GM19099 (cell line): ENCODE results near the gene ZBTB1.

Source experiments
- POLR2A ChIP-seq: IDR thresholded peaks from 3 replicates; pipeline ENCODE4 v1.6.1; 2011; ENCODE audit warnings: low read depth; ENCODE audit not compliant: insufficient read length; ENCODE audit errors: extremely low read depth

ZBTB1 gene, protein sequence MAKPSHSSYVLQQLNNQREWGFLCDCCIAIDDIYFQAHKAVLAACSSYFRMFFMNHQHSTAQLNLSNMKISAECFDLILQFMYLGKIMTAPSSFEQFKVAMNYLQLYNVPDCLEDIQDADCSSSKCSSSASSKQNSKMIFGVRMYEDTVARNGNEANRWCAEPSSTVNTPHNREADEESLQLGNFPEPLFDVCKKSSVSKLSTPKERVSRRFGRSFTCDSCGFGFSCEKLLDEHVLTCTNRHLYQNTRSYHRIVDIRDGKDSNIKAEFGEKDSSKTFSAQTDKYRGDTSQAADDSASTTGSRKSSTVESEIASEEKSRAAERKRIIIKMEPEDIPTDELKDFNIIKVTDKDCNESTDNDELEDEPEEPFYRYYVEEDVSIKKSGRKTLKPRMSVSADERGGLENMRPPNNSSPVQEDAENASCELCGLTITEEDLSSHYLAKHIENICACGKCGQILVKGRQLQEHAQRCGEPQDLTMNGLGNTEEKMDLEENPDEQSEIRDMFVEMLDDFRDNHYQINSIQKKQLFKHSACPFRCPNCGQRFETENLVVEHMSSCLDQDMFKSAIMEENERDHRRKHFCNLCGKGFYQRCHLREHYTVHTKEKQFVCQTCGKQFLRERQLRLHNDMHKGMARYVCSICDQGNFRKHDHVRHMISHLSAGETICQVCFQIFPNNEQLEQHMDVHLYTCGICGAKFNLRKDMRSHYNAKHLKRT

DNA sequence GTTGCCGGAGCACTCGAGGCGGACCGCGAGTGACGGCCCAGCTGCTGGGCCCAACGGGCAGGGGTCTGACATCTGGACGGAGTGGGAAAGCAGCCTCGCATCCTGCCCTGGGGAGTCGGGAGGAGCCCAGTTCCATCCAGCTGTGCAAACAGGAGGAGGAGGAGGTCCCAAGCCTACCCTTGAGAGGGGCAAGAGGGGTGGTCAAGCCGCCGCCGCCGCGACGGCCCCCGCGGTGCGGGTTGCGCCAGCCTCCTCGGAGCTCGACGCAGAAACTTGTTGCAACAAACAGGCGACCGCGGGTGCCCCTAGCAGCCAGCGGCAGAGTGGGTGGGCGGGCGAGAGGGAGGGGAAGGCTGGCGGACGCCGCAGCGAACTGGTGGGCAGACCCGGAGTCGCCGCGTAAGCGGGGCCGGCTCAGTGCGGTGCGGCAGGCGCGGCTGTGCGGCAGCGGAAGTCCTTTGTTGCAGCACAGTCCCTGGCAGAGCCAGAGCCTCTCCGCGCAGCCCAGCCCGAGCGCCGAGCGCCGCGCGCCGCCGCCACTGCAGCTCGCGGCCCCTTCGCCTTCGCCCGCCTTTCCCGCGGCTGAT is at the start of gene ZBTB1:
Gene ZBTB1, plus strand, starts transcription at position 461 of the 587 bp plus-strand sequence. CDS start 16,735 bp downstream, outside the sequence.
- peak; percentile 82 for TF ChIP-seq POLR2A

DNA sequence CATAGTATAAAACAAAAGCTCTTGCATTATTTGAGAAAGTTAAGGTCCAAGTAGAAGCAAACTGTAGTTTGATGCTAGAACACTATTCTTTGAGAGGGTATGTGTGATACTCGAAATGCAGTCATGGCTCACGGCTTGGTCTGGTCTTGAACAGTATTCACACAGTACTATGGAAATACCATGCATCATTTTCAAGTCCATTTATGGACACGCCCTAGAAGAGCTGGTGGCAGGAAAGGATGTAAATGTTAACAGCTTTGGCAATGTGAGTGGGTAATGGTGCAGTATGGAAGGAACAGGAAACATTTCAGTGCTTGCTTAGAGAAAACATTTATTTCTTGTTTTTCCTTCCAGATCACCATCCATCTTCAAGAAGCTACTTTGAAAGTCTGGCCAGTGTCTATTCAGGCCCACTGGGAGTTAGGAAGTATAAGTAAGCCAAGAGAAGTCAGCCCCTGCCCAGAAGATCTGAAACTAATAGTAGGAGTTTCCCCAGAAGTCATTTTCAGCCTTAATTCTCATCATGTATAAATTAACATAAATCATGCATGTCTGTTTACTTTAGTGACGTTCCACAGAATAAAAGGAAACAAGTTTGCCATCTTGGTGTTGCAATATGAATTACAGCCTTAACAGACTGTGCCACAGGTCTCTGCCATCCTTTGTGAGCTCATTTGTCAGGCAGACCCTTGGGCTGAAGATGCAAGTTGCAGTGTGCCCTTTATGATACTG is 45.0 kb upstream of the ZBTB1 start:
- TF ChIP-seq POLR2A = no peak

DNA sequence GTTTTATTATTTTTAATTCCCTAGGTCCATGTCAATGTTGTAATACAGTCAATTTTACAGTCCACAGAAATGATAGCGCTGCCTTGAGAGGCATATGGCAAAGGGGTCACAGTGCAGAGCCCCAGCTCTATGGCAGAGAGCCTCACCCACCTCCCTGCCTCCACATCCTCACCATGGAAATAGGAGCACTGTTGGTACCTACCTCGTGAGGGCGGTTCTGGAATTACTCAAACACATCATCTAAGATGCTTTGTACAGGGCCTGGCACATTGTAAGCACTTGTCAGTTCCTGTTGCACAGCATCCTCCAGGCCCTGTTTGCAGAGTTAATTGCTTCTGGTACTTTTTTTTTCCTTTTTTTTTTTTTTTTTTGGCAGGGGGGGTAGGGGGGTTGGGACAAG is 43.3 kb upstream of the ZBTB1 start:
- TF ChIP-seq POLR2A = no peak

DNA sequence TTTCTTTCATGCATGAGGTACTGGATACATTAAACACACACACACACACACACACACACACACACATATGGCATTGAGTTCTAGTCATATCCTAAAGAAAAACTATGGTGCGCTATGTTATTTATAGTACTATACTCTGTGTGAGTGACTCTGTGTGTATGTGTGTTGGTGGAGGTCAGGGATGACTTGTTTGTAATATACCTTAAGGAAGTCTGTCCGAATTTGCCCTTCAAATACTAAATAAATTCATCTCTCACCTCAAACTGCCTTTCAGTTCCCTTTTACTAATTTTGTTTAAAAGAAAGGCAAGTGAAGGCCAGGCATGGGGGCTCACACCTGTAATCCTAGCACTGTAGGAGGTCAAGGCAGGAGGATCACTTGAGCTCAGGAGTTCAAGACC is 41.4 kb upstream of the ZBTB1 start:
- no peak for TF ChIP-seq POLR2A

DNA sequence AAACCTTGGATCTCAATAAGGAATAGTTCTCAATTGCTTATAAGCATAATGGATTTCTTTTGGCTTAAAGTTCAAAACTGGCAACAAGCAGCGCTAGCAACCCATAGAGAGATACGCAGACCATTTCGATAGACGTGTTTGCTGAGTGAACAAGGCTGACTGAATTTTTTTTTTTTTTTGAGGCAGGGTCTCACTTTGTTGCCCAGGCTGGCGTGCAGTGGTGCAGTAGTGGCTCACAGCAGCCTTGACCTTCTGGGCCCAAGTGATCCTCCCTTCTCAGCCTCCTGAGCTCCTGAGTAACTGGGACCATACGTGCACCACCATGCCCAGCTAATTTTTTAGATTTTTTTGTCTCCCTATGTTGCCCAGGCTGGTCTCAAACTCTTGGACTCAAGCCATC is 40.7 kb upstream of the ZBTB1 start:
- no peak for TF ChIP-seq POLR2A

DNA sequence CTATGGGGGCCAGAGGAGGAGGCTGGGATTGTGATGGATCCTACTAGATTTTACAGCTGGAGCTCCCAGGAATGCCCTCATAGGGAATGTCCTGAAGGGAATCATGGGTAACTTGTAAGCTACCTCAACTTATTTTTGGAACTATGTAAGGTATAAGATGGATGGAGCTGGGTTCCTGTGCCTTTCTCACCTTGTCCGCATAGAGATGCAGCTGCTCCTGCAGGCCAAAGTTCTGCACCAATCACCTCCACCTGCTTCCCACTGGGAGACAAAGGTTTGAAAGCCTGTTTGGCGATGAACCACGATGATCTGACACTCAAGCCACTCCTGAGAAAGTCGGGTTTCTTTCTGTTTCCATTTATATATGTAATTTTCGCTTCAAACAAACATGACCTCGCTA is 39.9 kb upstream of the ZBTB1 start:
- no peak for TF ChIP-seq POLR2A

DNA sequence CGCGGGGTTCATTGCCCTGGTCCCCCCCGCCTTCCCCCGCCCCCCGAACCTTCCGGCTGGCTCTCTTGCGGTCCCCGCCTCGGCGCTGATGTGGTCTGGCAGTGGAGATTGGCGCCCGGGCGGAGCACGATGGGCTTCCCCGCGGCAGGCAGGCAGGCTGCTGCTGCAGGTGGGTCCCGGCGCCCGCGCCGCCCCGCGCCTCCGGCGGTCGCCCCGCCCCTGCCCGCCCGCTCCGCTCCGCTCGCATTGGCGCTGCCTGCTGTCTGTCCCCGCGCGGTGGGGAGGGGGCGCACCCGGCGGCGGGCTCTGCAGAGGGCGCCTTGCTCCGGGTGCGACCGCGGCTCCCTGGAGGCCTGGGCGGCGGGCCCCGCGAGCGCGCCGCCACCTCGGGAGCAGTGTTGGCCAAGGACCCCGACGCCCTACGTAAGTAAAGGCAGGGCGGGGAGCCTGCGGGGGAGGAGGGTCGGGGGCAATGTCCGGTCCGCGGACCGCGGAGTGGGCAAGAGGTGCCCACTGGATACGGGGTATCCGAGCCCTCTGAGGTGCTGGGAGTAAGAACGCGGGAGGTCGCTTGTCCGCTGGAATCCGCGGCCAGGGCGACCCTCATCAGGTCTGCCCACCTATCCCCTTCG is 39.3 kb upstream of the ZBTB1 start, which contains the start of gene AKAP5:
Gene AKAP5, plus strand, starts transcription at position 309 of the 632 bp plus-strand sequence. CDS start 2,896 bp downstream, outside the sequence.
- peak; percentile 67 for TF ChIP-seq POLR2A

DNA sequence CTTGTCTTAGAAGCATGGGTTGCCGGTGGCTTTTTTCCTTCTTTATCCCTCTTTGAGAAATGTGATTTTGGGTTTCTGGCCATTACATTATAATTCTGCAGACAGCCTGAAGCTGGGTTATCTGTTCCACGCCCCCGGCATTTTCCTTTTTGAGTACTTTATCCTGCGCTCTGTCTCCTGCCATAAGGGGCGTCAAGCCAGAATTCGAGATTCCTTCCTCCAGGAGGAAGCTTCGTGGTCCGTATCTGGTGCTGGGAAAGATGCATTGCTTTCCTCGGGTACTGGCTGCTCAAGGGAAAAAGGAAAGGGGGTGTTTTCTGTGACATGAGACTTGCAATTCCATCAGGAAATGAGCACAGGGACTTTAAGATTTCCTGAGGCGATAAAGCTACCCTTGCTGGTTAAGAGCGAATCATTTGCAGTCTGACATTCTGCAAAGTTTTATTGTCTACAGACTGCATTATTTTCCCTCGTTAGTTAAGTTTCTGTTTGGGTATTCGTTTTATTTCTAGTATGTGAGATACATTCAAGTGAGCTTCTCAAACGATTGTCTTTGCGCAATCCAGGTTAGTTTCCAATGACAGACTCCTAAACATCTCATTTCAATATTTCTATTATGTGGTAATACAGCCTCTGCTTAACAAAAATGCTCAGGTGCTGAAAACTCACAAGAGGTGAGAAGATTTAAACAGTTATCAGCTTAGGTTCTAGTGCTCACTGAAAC is 38.6 kb upstream of the ZBTB1 start:
- no peak for TF ChIP-seq POLR2A

DNA sequence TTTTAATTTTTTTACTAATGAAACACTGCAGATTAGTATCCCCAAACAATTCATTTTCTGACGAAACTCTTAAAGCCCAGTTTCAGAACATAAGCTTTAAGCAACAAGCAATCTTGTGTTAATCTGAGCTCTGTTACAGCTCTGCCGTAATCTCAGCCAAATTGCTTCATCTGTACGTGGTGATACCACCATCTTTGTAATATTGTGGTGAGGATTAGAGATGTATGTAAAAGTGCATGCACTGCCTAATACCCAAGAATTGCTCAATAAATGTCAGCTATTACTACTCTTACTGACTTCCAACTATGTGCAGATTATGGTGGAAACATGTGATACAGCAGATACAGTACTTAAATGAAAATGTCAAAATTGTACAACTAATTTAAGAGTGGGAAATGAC is 37.5 kb upstream of the ZBTB1 start:
- TF ChIP-seq POLR2A = no peak

DNA sequence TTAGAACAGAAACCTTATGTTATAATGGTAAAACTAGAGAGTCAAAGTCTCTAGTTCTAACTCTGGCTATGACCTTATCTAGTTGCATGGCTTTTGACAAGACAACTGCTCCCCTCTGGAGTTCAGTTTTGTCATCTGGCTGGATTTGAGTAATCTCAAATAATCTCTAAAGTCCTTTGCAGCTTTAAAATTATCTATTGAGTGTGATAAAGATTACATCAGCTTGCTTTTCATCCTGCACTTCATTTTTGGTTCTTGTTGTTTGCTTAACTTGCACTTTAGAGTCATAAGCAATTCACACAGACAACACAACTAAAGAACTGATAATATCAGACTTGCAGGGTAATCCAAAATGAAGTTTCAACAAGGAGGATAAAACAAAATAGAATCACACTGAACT is 37.0 kb upstream of the ZBTB1 start:
- TF ChIP-seq POLR2A = no peak

DNA sequence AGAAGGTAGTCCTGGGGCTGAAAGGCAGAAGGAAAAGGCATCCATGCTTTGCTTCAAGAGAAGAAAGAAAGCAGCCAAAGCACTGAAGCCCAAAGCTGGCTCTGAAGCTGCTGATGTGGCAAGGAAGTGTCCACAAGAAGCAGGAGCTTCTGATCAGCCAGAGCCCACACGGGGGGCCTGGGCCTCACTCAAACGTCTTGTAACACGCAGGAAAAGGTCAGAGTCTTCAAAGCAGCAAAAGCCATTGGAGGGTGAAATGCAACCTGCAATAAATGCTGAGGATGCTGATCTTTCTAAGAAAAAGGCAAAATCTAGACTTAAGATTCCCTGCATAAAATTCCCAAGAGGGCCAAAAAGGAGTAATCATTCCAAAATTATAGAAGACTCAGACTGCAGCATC is 36.1 kb upstream of the ZBTB1 start:
- TF ChIP-seq POLR2A = no peak

DNA sequence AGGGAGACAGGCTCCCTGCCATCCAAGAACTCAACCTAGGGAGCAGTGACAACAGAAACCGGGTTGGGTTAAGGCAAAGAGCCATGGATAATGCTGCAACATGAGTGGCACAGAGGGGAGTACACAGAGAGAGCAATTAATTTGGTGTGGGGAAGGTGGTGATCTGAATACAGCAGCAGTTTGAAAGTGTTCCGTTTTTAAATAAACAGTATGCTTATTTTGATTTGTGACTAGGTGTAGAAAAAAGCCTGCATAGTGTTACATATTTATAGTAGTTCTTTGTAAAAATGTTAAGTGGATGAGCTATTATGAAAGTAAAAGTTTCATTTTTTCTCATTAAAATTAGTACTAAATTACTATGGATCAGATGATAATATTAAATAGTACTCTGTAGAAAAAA is 30.5 kb upstream of the ZBTB1 start:
- no peak for TF ChIP-seq POLR2A

DNA sequence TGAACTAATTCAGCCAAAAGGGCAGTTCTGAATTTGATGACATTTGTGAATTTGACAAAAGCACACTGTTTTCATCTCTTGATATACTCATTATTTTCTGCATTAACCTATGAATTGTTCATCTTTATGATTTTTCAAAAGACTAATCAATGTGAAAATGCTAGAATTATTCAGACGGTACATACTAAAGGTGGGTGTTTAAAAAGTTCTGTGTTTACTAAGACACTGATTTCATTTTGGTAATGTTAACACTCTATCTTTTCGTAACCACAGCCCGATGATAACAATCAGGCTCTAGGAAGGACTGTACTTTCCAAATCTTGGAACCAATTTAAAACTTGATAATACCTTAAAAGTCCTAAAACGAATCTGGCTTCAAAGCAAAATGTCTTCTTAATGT is 29.9 kb upstream of the ZBTB1 start:
- TF ChIP-seq POLR2A = no peak

DNA sequence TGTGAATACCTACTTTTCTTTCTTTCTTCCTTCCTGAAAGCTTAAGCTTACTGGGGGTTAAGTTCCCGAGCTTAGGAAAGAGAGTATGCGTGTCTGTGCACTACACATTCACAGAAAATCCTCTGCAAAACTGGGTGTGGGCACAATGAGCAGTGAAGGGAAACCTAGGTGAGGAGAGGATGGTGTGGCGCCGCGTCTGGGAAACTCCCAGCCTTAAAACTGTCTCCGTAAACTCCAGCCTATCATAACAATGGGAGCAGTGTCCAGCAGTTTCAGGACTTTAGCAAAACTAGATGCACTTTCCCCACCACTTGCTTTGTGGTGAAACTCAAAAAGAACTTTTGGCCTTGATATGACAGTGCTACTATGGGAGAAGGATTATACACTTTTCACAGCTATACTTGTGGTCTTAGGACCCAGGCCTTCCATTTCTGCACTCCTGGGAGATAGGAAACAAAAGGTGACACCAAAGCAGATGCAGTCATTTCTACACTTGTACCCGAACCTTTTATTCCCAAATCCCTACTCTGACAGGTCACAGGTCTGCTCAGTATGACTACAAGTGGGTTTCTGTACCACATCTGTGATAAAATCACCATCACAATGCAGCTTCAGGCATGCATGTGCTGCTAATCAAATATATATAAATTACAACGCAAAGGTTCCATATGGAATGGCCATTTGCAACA is 28.8 kb upstream of the ZBTB1 start:
- TF ChIP-seq POLR2A = no peak

DNA sequence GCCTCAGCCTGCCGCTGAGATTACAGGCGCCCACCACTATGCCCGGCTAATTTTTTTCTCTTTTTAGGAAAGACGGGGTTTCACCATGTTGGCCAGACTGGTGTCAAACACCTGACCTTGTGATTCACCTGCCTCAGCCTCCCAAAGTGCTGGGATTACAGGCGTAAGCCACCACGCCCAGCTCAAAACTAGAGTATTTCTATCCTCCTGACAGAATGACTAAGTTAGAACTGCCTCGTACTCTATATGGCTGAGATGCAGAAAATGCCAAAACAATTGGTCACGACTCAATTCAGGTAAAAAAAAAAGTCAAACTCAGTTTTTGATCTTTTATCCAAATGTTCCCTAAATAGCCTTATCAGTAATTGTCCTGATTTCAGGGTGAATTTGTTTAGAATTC is 28.1 kb upstream of the ZBTB1 start:
- TF ChIP-seq POLR2A = no peak
